ENCODE measurements around the gene HYDIN.

Gene HYDIN

DNA sequence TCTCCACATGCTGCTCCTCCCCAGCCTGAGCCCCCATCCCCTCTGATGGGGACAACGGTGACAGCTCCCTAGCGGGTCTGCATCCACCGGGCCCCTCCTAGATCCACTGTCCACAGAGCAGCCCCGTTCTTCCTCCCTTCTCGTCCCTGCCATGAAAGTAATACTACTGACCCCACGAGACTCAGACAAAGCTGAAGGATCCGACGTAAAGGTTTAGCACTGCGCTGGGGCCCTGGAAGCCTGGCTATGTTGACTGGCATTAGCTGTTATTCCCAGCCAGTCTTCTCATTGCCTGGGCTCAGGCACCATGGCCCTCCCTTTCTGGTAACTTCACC lies 460.3 kb downstream of the HYDIN start:
- Histone ChIP-seq H3K18ac (ENCODE audit: low read length) (no peak overlapping the region), H3K27me3 (ENCODE audit: control insufficient read depth in 3 of 3, insufficient read depth in 3 of 3, low read depth in 1 of 3, low read length in 3 of 3) (no peaks in the 10 kb centered on the region), H3K23ac (ENCODE audit: low read depth, low read length, poor library complexity) (no peak overlapping the region), H3K14ac (ENCODE audit: low read length) (no peak overlapping the region), H3K27ac (replicated peaks; ENCODE audit: low read length) (no peak overlapping the region), H3K79me1 (ENCODE audit: low read depth, low read length) (no peaks in the 10 kb centered on the region), H3K4ac (ENCODE audit: low read length) (no peak overlapping the region), H3K4me1 (ENCODE audit: control insufficient read depth in 2 of 2, insufficient read depth in 1 of 2, low read depth in 1 of 2, low read length in 2 of 2) (no peaks in the 10 kb centered on the region), H2AFZ (ENCODE audit: low read length) (no peak overlapping the region), H3K9me3 (replicated peaks in 1 of 2; ENCODE audit: control insufficient read depth in 2 of 2, insufficient read depth in 1 of 2, low read depth in 1 of 2, low read length in 2 of 2) (no peaks in the 10 kb centered on the region), H2BK15ac (ENCODE audit: low read length) (no peak overlapping the region), H3K9ac (ENCODE audit: low read depth, low read length, poor library complexity) (no peak overlapping the region), H3K4me2 (ENCODE audit: insufficient read depth, low read length, poor library complexity, severe bottlenecking) (no peak overlapping the region), H2BK5ac (ENCODE audit: low read length) (no peak overlapping the region), H4K8ac (ENCODE audit: low read depth, low read length) (no peak overlapping the region), H2AK5ac (ENCODE audit: low read depth, low read length) (no peak overlapping the region), H3K36me3 (replicated peaks in 1 of 2; ENCODE audit: control insufficient read depth in 2 of 2, insufficient read depth in 2 of 2, low read length in 2 of 2) (peaks cover 19 to 66% of the 10 kb centered on the region in 2 donors), H2BK120ac (ENCODE audit: low read depth, low read length) (no peak overlapping the region), H4K91ac (ENCODE audit: low read depth, low read length, poor library complexity) (no peak overlapping the region), H3K4me3 (ENCODE audit: low read length in 2 of 2) (no peak overlapping the region), H2BK12ac (ENCODE audit: low read length) (no peak overlapping the region)
- no peak for DNase-seq (ENCODE audit: low spot score)
- WGBS, 2 donors (ENCODE audit: extremely low coverage in 2 of 2, insufficient read length in 2 of 2, insufficient replicate concordance in 1 of 2) = no CpG with 5 or more reads among the region's 9 CpGs

DNA sequence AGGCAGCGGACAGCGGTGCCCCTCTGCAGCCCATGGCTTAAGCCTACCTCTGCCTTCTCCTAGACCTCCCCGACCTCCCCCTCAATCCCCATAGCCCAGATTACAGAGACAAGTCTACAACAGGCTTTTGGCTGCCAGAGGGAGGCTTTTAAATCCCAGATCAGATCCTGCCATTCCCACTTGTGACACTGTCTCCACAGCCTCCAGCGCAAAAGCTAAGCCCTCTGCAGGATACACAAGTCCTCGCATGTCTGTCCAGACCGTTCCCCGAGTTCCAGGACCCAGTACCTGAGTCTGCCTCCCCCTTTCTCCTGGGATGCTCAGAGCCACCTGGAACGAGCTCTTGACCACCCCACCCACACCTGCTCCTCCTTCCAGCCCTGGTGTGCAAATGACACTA lies 460.8 kb downstream of the HYDIN start:
- H2BK12ac ChIP-seq (ENCODE audit: low read length) = no peak overlapping the region
- H4K91ac ChIP-seq (ENCODE audit: low read depth, low read length, poor library complexity) = no peak overlapping the region
- no peak overlapping the region for H2AK5ac ChIP-seq (ENCODE audit: low read depth, low read length)
- no peak overlapping the region for H3K14ac ChIP-seq (ENCODE audit: low read length)
- no peak overlapping the region for H3K27ac ChIP-seq (replicated peaks; ENCODE audit: low read length)
- no peak overlapping the region for H3K23ac ChIP-seq (ENCODE audit: low read depth, low read length, poor library complexity)
- H2BK15ac ChIP-seq (ENCODE audit: low read length) = no peak overlapping the region
- no peaks in the 10 kb centered on the region for H3K4me1 ChIP-seq (ENCODE audit: control insufficient read depth in 2 of 2, insufficient read depth in 1 of 2, low read depth in 1 of 2, low read length in 2 of 2)
- H3K36me3 ChIP-seq (replicated peaks in 1 of 2; ENCODE audit: control insufficient read depth in 2 of 2, insufficient read depth in 2 of 2, low read length in 2 of 2) = peaks cover 19 to 66% of the 10 kb centered on the region in 2 donors
- H2AFZ ChIP-seq (ENCODE audit: low read length) = no peak overlapping the region
- H3K18ac ChIP-seq (ENCODE audit: low read length) = no peak overlapping the region
- no peak overlapping the region for H2BK120ac ChIP-seq (ENCODE audit: low read depth, low read length)
- WGBS, 2 donors (ENCODE audit: extremely low coverage in 2 of 2, insufficient read length in 2 of 2, insufficient replicate concordance in 1 of 2) = no CpG with 5 or more reads among the region's 8 CpGs
- H4K8ac ChIP-seq (ENCODE audit: low read depth, low read length) = no peak overlapping the region
- H3K9me3 ChIP-seq (replicated peaks in 1 of 2; ENCODE audit: control insufficient read depth in 2 of 2, insufficient read depth in 1 of 2, low read depth in 1 of 2, low read length in 2 of 2) = no peaks in the 10 kb centered on the region
- H3K4me3 ChIP-seq (ENCODE audit: low read length in 2 of 2) = no peak overlapping the region
- H3K4me2 ChIP-seq (ENCODE audit: insufficient read depth, low read length, poor library complexity, severe bottlenecking) = no peak overlapping the region
- no peaks in the 10 kb centered on the region for H3K27me3 ChIP-seq (ENCODE audit: control insufficient read depth in 3 of 3, insufficient read depth in 3 of 3, low read depth in 1 of 3, low read length in 3 of 3)
- DNase-seq (ENCODE audit: low spot score) = no peak
- H3K9ac ChIP-seq (ENCODE audit: low read depth, low read length, poor library complexity) = no peak overlapping the region
- no peak overlapping the region for H2BK5ac ChIP-seq (ENCODE audit: low read length)
- no peak overlapping the region for H3K4ac ChIP-seq (ENCODE audit: low read length)
- no peaks in the 10 kb centered on the region for H3K79me1 ChIP-seq (ENCODE audit: low read depth, low read length)

DNA sequence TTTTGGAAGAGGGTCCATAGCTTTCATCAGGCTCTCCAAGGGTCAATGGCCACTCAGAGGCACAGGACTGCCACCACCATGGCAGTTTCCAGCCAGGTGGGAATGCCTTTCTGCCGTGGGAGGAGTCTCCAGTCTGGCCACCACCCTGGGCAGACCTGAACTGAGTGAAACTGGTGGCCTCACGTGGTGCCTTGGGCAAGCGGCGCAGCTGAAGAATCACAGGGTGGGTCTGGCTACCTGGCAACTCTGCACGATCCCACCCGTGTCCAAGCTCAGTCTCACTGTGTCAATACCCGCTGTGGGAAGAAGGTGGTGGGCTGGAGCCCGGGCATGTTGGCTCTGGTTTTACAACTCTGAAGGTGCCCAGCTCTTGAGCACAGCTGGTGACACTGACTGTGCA lies 461.4 kb downstream of the HYDIN start:
- no peak overlapping the region for H2BK15ac ChIP-seq (ENCODE audit: low read length)
- no peak overlapping the region for H2BK12ac ChIP-seq (ENCODE audit: low read length)
- H3K27ac ChIP-seq (replicated peaks; ENCODE audit: low read length) = no peak overlapping the region
- H3K18ac ChIP-seq (ENCODE audit: low read length) = no peak overlapping the region
- no peak for DNase-seq (ENCODE audit: low spot score)
- H4K8ac ChIP-seq (ENCODE audit: low read depth, low read length) = no peak overlapping the region
- H3K4me3 ChIP-seq (ENCODE audit: low read length in 2 of 2) = no peak overlapping the region
- no peaks in the 10 kb centered on the region for H3K9me3 ChIP-seq (replicated peaks in 1 of 2; ENCODE audit: control insufficient read depth in 2 of 2, insufficient read depth in 1 of 2, low read depth in 1 of 2, low read length in 2 of 2)
- no peak overlapping the region for H2BK5ac ChIP-seq (ENCODE audit: low read length)
- no peak overlapping the region for H3K9ac ChIP-seq (ENCODE audit: low read depth, low read length, poor library complexity)
- no peak overlapping the region for H3K4ac ChIP-seq (ENCODE audit: low read length)
- H2AFZ ChIP-seq (ENCODE audit: low read length) = no peak overlapping the region
- H3K79me1 ChIP-seq (ENCODE audit: low read depth, low read length) = no peaks in the 10 kb centered on the region
- no peaks in the 10 kb centered on the region for H3K4me1 ChIP-seq (ENCODE audit: control insufficient read depth in 2 of 2, insufficient read depth in 1 of 2, low read depth in 1 of 2, low read length in 2 of 2)
- peak overlapping the region; percentile 57 for H3K23ac ChIP-seq (ENCODE audit: low read depth, low read length, poor library complexity)
- no peak overlapping the region for H4K91ac ChIP-seq (ENCODE audit: low read depth, low read length, poor library complexity)
- H2AK5ac ChIP-seq (ENCODE audit: low read depth, low read length) = no peak overlapping the region
- no peak overlapping the region for H3K14ac ChIP-seq (ENCODE audit: low read length)
- no peak overlapping the region for H3K4me2 ChIP-seq (ENCODE audit: insufficient read depth, low read length, poor library complexity, severe bottlenecking)
- WGBS, 2 donors (ENCODE audit: extremely low coverage in 2 of 2, insufficient read length in 2 of 2, insufficient replicate concordance in 1 of 2) = no CpG with 5 or more reads among the region's 8 CpGs
- no peaks in the 10 kb centered on the region for H3K27me3 ChIP-seq (ENCODE audit: control insufficient read depth in 3 of 3, insufficient read depth in 3 of 3, low read depth in 1 of 3, low read length in 3 of 3)
- no peak overlapping the region for H2BK120ac ChIP-seq (ENCODE audit: low read depth, low read length)
- H3K36me3 ChIP-seq (replicated peaks in 1 of 2; ENCODE audit: control insufficient read depth in 2 of 2, insufficient read depth in 2 of 2, low read length in 2 of 2) = peaks cover 20 to 65% of the 10 kb centered on the region in 2 donors

- Histone ChIP-seq H3K9me3 (replicated peaks in 1 of 2; ENCODE audit: control insufficient read depth in 2 of 2, insufficient read depth in 1 of 2, low read depth in 1 of 2, low read length in 2 of 2) (no peaks in the 10 kb centered on the region), H3K9ac (ENCODE audit: low read depth, low read length, poor library complexity) (no peak overlapping the region), H3K18ac (ENCODE audit: low read length) (no peak overlapping the region), H2BK120ac (ENCODE audit: low read depth, low read length) (no peak overlapping the region), H4K91ac (ENCODE audit: low read depth, low read length, poor library complexity) (no peak overlapping the region), H2AK5ac (ENCODE audit: low read depth, low read length) (no peak overlapping the region), H3K36me3 (replicated peaks in 1 of 2; ENCODE audit: control insufficient read depth in 2 of 2, insufficient read depth in 2 of 2, low read length in 2 of 2) (peaks cover 20 to 60% of the 10 kb centered on the region in 2 donors), H2BK5ac (ENCODE audit: low read length) (no peak overlapping the region), H3K27me3 (ENCODE audit: control insufficient read depth in 3 of 3, insufficient read depth in 3 of 3, low read depth in 1 of 3, low read length in 3 of 3) (no peaks in the 10 kb centered on the region), H4K8ac (ENCODE audit: low read depth, low read length) (no peak overlapping the region), H3K4me2 (ENCODE audit: insufficient read depth, low read length, poor library complexity, severe bottlenecking) (no peak overlapping the region), H3K14ac (ENCODE audit: low read length) (no peak overlapping the region), H3K27ac (replicated peaks; ENCODE audit: low read length) (no peak overlapping the region), H2BK15ac (ENCODE audit: low read length) (no peak overlapping the region), H3K23ac (ENCODE audit: low read depth, low read length, poor library complexity) (no peak overlapping the region), H2BK12ac (ENCODE audit: low read length) (no peak overlapping the region), H3K4ac (ENCODE audit: low read length) (no peak overlapping the region), H3K79me1 (ENCODE audit: low read depth, low read length) (no peaks in the 10 kb centered on the region), H2AFZ (ENCODE audit: low read length) (no peak overlapping the region), H3K4me3 (ENCODE audit: low read length in 2 of 2) (no peak overlapping the region), H3K4me1 (ENCODE audit: control insufficient read depth in 2 of 2, insufficient read depth in 1 of 2, low read depth in 1 of 2, low read length in 2 of 2) (no peaks in the 10 kb centered on the region)
- no peak for DNase-seq (ENCODE audit: low spot score)
- WGBS, 2 donors (ENCODE audit: extremely low coverage in 2 of 2, insufficient read length in 2 of 2, insufficient replicate concordance in 1 of 2) = no CpG with 5 or more reads among the region's 5 CpGs
These were observed 462.3 kb downstream of the HYDIN start for GRCh38 chr16:70768203-70768580.
